ENCODE results near the gene TOMM34.
A peak's percentile ranks its signal among the peaks of the same experiment; 100 is the strongest.

Gene TOMM34

GRCh38 chr20:44930517-44931168 lies 29.6 kb downstream of the TOMM34 start:
- no peak for DNase-seq (ENCODE audit: low spot score)

GRCh38 chr20:44928595-44928994 lies 31.6 kb downstream of the TOMM34 start:
- DNase-seq (ENCODE audit: low spot score), result no peak

- DNase-seq (ENCODE audit: low spot score), result no peak
Observed at GRCh38 chr20:44924541-44924940, 35.7 kb downstream of the TOMM34 start.

GRCh38 chr20:44921447-44921846 lies 38.8 kb downstream of the TOMM34 start:
- no peak for DNase-seq (ENCODE audit: low spot score)

- no peak for DNase-seq (ENCODE audit: low spot score)
Observed at GRCh38 chr20:44918761-44919160, 41.4 kb downstream of the TOMM34 start.

DNA sequence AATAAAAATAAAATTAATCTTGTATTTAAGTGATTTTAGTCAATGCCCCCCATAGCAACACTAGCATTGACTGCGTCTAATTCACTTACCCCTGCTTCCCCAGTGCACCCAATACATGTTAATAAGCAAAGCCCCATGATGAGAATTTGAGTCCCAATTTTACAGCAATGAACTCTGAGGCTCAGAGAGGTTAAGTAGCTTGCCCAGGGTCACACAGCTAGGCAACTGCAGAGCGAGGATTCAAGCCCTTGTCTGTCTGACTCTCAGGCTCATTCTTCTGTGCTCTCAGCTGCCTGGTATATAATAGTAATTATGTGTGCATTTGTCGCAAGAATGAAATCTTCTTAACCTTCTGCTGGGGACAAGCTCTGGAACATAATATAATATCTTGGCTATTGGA lies 41.9 kb downstream of the TOMM34 start:
- DNase-seq (ENCODE audit: low spot score), result no peak

DNA sequence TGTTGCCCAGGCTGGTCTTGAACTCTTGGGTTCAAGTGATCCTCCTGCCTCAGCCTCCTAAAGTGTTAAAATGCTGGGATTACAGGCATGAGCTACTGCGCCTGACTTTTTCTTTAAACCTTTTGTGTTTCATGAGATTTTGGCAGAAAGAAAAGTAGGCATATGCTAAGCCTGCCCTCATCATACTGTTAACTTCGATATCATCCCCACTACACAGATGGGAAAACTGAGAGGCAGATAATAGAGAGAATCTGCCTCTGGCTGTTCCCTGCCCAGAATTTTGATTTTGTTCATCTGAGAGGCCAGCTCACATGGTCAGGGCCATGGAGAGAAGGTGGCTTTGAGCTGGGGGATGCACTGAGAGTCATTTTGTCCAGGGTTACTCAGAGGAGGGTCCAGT lies 42.8 kb downstream of the TOMM34 start:
- DNase-seq (ENCODE audit: low spot score), result no peak

DNA sequence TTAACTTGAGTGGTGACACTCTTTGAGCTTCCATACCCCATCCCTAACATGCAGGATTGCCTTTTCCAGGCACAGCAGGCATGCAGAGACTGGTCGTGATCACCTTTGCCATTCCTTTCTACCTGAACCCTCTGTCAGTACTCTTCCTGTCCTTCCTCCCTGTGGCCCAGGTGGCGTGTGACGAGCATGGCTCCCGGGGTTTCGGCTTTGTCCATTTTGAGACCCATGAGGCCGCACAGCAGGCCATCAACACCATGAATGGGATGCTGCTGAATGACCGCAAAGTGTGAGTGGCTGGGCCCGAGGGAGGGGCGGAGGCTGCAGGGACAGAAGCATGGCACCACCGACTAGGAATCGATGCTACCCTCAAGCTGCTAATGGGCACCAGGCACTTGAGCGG lies 43.6 kb downstream of the TOMM34 start:
- no peak for DNase-seq (ENCODE audit: low spot score)

GRCh38 chr20:44914924-44915323 lies 45.3 kb downstream of the TOMM34 start:
- no peak for DNase-seq (ENCODE audit: low spot score)

DNA sequence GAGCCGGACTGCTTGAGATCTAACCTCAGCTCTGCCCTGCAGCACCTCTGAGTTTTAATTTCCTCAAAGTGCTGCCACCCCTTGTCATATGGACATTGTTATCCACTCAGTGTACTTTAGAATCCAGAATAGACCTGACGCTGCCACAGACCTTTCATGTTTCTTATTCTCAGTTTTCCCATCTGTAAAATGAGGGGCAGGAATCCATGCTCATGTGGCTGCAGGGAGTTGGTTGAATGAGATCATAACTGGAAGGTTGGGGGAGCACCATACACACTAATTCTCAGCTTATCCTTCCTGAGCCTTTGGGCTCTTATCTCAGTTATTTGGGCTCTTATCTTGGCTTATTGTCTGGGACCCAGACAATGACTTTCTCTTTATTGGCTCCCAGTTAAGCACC lies 48.0 kb downstream of the TOMM34 start:
- no peak for DNase-seq (ENCODE audit: low spot score)

DNA sequence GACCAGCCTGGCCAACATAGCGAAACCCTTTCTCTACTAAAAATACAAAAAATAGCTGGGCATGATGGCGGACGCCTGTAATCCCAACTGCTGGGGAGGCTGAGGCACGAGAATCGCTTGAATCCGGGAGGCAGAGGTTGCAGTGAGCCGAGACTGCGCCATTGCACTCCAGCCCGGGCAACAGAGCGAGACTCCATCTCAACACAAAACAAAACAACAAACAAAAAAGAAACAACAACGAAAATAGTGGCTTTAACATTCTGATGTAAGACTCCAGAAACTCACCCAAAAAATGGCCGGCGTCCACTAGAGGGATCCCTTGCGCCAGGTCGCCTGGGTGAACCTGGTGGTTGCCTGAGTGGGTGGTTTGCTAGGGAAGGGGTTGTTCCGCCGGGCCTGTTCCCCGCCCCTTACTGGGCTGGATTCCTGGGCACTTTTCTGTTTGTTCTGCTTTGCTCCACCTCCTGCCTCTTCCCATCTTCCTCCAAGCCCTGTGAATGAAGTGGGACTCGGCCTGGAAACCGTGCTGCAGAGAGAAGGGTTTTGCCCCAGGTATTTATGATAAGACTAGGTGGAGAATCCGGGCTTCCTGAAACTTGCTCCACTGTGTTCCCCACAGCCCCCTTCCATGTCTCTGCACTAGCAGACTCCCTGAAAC lies 48.8 kb downstream of the TOMM34 start:
- peak; percentile 67 for DNase-seq (ENCODE audit: low spot score)

GRCh38 chr20:44910690-44911262 lies 49.4 kb downstream of the TOMM34 start:
- peak; percentile 26 for DNase-seq (ENCODE audit: low spot score)

DNA sequence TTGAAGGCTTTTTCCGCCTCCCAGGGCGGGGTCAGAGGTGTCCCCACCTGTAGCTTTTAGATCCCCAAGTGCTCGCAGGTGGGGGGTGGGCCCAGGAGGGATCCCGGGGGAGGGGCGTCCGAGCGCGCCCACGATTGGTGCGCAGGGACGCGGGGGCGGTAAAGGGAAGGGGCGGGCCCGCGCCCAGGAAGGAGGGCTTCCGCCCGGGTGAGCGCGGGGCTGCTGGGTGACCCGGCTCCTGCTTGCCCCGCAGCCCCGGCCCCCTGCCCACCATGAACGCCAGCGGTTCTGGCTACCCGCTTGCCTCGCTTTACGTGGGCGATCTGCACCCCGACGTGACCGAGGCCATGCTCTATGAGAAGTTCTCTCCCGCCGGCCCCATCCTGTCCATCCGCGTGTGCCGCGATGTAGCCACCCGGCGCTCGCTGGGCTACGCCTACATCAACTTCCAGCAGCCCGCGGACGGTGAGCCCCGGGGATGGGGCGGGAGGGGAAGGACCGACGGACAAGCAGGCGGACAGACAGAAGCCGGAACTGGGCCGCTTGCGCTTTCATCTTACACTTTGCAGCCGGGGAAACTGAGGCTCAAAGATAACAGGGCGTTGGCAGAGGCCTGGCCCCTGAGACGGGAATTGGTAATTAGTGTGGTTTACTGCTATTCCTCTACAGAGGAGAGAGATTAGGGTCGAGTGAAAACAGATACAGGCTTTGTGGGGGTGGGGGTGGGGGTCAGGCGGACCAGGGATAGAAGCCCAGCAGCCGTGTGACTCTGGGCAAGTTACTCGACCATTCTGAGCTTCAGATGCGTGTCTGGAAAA lies 50.1 kb downstream of the TOMM34 start, which contains the start of gene PABPC1L:
Gene PABPC1L (plus strand): TSS at position 189 of the 818 bp plus-strand sequence. CDS start 84 bp downstream, at position 273.
- peak; percentile 77 for DNase-seq (ENCODE audit: low spot score)

DNA sequence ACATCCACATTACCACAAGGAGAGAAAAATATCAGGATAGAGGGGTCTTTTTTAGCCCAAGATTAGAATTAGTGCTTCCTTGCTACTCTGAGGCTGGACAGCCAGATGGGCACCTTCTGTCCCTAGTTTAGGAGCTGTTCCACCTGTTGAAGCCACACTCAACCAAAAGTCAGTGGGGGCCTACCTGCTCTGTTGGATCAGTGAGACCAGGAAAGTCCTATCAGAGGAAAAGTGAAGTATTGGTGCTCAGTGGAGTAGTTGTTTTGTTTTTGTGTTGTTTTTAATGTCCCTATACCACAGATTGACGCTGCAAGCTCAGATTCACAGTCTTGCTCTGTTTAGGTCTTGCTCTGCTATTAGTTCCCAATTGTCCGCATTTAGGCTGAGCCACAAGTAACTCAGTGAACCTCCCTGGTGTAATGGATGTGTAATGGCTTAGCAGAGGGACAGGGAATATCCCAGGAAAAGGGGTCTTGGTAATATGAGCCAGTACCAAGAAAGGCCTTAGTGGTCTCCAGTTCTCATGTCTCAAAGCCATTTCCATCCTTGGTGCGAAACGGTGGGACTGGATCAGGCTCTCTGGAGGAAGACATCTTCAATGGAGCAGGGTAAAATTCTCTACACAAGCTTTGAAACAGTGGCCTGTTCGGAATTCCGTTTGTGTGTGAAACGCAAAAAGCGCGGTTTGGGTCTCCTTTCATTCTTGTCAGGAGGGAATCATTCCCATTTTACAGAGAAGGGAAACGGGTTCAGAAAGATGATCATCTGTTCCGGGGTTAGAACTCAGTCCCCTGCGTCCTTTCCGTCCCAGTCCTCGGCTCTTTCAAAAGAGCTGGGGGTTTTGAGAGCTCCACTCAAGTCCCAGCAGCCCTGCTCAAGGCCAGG lies 51.0 kb downstream of the TOMM34 start:
- peak; percentile 25 for DNase-seq (ENCODE audit: low spot score)

DNA sequence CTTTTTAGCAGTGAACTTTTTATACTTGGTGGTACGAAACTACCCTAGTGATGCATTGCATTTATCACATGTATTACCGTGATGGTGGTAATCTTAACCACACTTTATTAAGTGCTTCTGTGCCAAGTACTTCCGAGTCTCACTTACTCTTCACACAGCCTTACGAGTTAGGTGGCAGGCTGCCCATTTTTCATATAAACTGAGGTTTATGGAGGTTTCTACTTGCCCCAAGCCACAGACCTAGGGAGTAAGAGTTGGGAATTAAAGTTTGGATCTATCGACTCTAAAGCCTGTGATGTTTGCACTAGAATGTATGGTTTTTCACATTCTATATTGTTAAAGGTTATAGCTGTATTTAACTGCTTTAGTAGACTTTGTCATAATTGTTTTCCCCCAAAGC lies 55.8 kb downstream of the TOMM34 start:
- no peak for DNase-seq (ENCODE audit: low spot score)

- DNase-seq (ENCODE audit: low spot score), result no peak
Observed at GRCh38 chr20:44901974-44902373, 58.2 kb downstream of the TOMM34 start.

- DNase-seq (ENCODE audit: low spot score), result no peak
Observed at GRCh38 chr20:44900231-44900854, 59.9 kb downstream of the TOMM34 start.

GRCh38 chr20:44897133-44897532 lies 63.1 kb downstream of the TOMM34 start:
- no peak for DNase-seq (ENCODE audit: low spot score)

DNA sequence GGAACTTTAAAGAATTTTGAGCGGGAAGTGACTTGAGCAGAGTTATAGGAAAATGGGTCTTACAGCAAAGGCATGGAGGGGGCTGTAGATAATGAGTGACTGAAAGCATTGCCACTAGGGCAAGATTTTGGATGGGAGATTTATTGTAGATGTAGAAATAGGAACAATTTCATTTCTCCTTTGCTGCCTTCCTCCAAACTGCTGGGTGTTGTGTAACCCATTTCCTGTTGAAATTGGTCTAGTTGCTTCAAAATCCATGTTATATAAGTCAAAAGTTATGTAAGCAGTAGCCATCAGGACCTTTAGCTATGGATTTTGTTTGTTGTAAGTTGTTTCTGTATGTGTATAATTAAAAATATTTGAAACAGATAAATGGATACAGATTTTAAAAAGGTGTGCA lies 63.6 kb downstream of the TOMM34 start:
- no peak for DNase-seq (ENCODE audit: low spot score)

DNA sequence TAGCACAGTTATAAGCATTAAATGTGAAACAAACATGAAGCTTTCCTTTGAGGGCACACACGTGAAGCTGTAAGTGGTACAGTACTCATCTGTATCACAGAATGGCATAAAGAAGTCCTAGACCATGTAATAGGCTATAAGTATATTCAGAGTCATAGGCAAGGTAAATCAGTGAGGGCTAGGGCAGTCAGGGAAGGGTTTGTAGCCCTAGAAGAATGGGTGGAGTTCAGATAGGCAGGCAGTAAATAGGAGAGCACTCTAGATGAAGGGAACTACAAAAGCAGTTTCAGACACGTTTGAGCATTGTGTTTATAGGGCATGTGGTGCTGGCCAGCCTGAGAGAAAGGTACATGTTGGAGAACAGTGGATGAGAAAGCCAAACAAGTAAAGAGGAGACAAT lies 65.2 kb downstream of the TOMM34 start:
- no peak for DNase-seq (ENCODE audit: low spot score)
